ENCODE measurements around the gene INPPL1.

The INPPL1 gene

DNA sequence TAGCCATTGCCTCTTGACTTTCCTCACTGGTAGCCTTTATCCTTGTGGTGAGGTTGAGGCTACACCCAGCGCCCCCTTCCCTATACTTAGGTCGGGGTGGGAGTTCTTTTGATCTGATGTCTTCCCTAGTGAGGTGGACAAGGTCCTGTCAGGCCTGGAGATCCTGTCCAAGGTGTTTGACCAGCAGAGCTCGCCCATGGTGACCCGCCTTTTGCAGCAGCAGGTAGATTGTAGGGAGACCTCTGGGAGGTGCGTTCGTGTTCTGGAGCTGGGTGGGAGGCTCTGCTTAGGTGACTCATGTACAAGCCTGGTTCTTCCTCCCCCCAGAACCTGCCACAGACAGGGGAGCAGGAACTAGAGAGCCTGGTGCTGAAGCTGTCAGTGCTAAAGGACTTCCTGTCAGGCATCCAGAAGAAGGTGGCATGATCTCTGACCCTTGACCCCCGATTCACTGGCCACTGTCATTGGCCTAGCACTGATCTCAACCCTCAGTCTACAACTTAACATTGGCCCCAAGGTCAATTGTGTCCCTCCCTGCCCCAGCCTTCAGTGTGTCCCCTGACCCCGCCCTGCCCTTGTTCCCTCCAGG, 4.9 kb downstream of the INPPL1 start:
- no peak overlapping the region for H3K4me3 ChIP-seq (ENCODE audit: control insufficient read depth, low read depth, low read length)
- no peak for DNase-seq (ENCODE audit: low read depth)
- TF ChIP-seq, protein P1, sequence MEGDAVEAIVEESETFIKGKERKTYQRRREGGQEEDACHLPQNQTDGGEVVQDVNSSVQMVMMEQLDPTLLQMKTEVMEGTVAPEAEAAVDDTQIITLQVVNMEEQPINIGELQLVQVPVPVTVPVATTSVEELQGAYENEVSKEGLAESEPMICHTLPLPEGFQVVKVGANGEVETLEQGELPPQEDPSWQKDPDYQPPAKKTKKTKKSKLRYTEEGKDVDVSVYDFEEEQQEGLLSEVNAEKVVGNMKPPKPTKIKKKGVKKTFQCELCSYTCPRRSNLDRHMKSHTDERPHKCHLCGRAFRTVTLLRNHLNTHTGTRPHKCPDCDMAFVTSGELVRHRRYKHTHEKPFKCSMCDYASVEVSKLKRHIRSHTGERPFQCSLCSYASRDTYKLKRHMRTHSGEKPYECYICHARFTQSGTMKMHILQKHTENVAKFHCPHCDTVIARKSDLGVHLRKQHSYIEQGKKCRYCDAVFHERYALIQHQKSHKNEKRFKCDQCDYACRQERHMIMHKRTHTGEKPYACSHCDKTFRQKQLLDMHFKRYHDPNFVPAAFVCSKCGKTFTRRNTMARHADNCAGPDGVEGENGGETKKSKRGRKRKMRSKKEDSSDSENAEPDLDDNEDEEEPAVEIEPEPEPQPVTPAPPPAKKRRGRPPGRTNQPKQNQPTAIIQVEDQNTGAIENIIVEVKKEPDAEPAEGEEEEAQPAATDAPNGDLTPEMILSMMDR (IDR thresholded peaks at IDR 0.05; ENCODE audit: control insufficient read depth, insufficient read depth, low read depth, low read length, missing control alignments), result no peak

DNA sequence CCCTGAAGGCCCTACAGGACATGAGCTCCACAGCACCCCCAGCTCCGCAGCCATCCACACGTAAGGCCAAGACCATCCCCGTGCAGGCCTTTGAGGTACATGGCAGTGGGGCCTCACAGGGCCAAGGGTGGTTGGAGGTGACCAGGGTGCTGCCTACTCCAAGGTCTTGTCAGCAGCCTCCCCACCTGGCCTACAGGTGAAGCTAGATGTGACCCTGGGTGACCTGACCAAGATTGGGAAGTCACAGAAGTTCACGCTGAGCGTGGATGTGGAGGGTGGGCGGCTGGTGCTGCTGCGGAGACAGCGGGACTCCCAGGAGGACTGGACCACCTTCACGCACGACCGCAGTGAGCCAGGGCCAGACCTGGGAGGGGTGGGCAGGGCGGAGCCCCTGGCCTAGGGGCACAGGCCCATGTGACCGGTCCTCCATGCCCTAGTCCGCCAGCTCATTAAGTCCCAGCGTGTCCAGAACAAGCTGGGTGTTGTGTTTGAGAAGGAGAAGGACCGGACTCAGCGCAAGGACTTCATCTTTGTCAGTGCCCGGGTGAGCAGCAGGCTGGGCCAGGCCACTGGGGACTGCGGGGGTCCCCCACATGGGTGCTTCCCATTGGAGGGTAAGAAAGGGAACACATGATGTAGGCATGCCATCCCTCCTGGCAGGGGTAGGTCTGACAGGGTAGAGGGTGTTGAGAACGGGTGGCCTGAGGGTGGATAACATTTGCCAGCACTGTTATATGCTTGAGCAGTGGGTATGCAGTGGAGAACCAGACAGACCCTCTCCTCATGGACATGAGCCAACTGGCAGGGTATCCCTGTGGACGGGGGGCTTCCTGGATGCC, 5.6 kb downstream of the INPPL1 start:
- DNase-seq (ENCODE audit: low read depth), result no peak
- no peak overlapping the region for H3K4me3 ChIP-seq (ENCODE audit: control insufficient read depth, low read depth, low read length)
- TF ChIP-seq, protein P1 (IDR thresholded peaks at IDR 0.05; ENCODE audit: control insufficient read depth, insufficient read depth, low read depth, low read length, missing control alignments), result no peak

DNA sequence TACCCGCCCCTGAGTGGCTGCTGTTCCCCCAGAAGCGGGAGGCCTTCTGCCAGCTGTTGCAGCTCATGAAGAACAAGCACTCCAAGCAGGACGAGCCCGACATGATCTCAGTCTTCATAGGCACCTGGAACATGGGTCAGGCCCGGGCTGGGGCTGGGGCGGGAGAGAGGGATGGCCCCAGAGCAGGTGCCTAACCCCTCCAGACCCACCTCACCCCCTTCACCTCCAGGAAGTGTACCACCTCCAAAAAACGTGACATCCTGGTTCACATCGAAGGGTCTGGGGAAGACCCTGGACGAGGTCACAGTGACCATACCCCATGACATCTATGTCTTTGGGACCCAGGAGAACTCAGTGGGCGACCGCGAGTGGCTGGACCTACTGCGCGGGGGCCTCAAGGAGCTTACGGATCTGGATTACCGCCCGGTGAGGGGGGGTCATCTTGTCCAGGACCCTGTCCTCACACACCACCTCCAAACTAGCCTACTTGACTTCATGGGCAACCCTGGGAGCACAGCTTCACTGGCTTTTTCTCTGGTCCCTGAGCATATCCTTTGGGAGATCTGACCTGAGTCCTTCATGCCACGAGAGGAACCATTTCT, 6.3 kb downstream of the INPPL1 start:
- TF ChIP-seq, protein P1 (IDR thresholded peaks at IDR 0.05; ENCODE audit: control insufficient read depth, insufficient read depth, low read depth, low read length, missing control alignments), result no peak
- no peak overlapping the region for H3K4me3 ChIP-seq (ENCODE audit: control insufficient read depth, low read depth, low read length)
- DNase-seq (ENCODE audit: low read depth), result no peak

DNA sequence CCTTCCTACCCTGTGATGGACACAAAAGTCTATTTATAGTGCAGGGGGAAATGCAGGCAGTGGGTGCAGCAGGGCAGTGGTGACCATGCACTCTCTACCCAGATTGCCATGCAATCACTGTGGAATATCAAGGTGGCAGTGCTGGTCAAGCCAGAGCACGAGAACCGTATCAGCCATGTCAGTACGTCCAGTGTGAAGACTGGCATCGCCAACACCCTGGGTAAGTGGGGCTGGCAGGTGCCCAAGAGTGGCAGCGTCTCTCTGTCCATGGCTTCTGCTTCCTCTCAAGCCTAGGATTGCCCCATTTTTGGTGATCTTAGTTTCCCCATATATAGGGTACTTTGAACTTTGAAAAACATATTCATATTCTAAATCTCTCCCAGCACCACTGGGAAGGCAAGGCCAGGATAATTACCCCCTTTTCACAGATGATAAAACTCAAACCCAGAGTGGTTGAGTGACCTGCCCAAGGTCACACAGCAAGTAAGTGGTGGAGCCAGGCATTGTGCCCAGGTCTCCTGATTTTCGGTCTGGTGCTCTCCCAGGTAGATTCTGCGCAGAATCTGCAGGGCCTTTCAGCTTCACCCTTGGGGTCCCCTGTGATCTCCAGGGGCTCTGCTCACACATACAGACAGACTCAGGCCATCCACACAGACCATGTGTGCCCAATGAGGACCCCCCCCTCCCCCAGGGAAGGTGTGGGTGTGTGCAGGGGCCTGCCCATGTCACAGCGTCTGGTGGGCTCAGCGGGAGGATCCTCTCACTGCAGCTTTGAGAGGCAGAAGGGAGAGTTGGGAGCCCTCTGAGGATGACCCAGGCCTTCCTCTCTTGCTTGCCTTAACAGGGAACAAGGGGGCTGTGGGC, 7.1 kb downstream of the INPPL1 start:
- TF ChIP-seq, protein P1 (IDR thresholded peaks at IDR 0.05; ENCODE audit: control insufficient read depth, insufficient read depth, low read depth, low read length, missing control alignments), result no peak
- DNase-seq (ENCODE audit: low read depth), result no peak
- H3K4me3 ChIP-seq (ENCODE audit: control insufficient read depth, low read depth, low read length), result no peak overlapping the region

DNA sequence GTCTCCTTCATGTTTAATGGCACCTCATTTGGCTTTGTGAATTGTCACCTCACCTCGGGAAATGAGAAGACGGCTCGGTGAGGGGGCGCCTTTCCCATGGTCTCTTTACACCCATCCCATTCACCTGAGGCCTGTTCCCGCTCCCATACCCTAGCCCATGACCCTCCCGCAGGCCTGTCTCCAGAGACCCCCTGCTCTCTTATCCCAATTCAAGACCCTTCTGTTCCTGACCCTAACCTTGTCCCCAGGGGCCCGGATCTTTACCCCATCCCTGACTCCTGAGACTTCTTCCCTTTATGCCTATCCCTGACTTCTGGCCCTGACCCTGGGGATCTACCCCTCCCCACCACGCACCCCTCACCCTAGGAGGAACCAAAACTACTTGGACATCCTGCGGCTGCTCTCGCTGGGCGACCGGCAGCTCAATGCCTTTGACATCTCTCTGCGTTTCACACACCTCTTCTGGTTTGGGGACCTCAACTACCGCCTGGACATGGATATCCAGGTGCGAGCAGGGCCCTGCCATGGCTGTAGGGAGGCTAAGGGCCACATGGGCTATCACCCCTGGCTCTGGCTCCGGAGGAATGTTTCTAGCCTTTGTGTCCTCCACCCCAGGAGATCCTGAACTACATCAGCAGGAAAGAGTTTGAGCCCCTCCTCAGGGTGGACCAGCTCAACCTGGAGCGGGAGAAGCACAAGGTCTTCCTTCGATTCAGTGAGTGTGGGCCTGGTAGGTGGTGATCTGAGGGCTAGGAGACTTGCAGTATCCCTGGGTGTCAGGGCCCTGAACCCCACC, 7.9 kb downstream of the INPPL1 start:
- no peak overlapping the region for H3K4me3 ChIP-seq (ENCODE audit: control insufficient read depth, low read depth, low read length)
- TF ChIP-seq, protein P1 (IDR thresholded peaks at IDR 0.05; ENCODE audit: control insufficient read depth, insufficient read depth, low read depth, low read length, missing control alignments), result no peak
- DNase-seq (ENCODE audit: low read depth), result no peak
